ENCODE data around the gene GALNT9.
"Not testable (repeated sequence)": the region's sequence is repeated elsewhere in the genome, so short reads cannot be mapped to it uniquely, and the experiment has no call there.

GALNT9 gene

DNA sequence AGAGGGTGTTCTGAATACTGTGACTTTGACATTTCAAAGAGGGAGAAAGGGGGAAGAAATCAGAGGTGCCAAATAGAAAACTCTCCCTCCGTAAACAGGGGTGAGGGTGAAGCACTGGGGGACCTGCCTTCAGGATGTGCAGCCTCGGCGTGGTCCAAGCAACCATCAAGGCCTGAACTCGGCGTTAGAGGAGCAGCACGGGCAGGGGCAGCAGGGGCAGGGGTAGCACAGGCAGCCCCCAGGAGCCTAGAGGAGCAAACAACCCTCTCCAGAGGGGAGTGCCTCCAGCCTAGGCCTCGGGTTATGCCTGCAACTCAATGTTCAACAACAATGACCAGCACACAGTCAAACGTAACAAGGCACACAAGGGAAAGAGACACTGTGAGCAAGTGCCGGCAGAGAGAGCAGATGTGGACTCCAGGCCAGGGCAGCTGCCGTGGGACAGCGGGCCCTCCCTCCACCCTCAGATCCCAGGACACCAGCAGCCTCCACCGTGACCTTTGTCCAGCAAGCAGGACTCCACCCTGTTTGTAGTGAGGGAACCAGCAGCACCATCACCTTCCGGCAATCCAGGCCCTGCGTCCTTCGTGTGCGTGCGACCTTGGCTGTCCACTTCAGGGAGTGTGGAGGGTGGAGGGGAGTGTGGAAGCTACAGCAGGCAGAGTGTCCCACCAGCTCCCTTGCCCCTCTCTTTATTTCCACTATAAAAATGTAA is 18.0 kb downstream of the GALNT9 start:
- no peak for DNase-seq

DNA sequence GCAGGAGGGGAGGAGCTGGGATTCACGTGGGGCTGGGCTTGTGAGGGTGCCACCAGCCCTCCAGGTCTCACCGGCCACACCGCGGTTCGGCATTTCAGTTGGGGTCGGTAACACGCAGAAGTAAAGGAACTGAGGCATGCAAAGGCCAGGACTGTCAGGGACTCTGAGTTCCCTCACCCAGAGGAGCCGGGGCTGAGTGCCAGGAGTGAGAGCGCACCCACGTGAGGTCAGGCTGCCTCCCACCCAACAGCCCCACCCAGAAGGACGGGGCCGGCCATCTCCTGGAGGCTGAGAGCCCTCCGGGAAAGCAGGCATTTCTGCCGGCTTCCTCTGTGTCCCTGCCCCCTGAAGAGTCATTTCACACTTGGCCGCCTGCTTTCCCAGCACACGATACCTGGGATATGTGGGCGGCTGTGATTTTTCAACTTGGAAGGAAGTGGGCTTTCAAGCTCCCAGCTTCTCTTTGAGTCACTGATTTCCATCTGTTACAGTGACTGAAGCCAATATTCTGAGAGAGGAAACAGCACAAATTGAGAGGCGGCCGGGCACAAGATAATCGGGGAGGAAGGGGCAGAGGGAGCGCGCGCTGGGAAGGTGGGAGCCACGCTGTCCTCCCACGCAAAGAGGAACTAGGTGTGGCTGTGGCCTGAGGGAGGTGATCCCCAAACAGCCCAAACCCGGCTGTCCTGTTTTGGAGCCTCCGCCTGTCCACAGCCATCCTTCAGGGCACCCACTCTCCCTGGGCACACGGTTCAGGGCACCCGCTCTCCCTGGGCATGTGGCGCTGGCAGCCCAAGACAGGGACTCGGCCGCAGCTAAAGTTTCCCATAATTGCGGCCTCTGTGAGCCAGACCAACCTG is 19.0 kb downstream of the GALNT9 start:
- no peak for DNase-seq

DNA sequence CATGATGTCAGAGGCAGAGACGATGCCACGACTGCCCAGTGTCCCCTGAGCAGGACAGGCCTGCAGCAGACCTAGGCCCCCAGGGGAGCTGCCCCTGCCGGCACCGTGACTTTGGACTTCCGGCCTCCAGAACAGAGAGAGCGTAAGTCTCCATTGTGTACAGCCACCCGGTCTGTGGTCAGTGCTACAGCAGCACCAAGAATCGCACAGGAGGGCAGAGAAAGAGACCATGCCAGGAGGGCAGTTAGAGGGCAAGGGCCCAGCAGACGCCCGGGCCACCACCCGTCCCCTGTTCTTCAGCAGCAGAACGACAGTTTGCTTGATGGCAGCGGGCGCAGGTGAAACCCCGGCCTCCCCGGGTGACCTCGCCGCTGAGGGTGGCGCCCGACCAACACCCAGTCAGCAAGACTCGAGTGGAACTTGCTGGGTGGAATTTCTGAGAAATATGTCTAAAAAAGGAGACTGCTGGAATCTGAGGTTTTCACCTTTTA is 19.7 kb downstream of the GALNT9 start:
- no peak for DNase-seq

DNA sequence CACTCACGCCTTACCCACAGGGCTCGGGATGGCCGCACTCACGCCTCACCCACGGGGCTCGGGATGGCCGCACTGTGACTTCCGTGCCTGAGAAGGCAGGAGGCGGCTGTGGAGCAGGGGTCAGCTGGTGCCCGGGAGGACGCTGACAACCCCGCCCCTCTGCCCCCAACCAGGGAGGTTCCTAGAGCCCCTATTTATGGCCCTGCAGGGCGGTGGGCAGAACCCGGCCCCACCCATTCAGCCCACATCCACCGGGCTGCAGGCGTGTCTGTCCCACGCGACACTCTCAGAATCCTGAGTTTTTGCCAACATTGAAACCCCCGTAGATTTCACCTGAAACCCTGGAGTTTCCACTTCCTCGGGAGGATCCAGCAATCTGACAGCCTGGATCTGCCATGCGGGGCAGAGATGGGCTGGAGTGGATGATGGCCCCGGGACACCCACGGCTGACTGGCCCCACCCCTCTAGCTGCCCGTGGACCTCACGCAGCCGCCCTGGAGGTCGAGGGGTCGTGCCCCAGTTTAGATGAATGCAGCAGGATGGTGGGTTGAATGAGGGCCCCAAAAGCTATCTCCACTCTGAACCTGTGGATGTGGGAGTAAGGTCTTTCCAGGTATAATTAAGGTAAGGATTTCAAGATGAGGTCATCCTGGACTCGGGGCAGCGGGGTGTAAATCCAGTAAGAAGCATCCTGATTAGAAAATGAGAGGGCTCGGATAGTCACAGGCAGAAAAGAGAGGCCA is 20.4 kb downstream of the GALNT9 start:
- DNase-seq, result no peak

DNA sequence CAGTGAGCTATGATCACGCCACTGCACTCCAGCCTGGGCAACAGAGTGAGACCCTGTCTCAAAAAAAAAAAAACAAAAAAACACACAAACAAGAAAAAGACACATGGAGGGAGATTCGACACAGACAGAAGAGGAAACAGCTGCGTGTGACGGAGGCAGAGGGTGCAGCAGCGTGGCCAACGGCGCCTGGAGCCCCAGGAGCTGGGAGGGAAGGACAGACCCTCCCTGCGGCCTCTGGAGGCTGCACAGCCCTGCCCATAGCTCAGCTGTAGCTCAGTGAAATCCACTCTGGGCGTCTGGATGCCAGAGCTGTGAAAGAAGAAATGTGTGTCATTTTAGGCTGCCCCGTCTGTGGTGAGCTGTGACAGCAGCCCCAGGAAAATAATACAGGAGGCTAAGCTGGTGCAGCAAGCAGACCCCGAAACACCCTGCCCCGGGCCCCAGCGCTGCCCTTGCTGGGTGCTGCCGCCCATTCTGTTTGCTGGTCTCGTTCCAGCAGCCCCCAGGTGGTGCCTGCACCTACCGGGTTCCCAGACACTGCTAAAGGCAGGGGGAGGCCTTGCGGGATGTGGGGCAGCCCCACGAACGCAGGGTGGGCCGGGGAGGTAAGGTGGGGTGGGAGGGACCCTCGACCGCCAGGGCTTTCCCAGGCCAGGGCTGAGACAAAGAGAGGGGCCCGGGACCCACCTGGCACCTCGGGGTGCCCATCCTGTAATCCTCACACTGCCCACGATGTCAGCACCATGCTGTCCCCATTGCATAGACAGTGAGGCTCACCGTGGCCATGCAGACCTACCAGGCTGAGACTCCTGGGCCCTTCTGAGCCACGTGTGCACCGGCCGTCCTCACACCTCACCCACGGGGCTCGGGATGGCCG is 21.2 kb downstream of the GALNT9 start:
- DNase-seq, result no peak

DNA sequence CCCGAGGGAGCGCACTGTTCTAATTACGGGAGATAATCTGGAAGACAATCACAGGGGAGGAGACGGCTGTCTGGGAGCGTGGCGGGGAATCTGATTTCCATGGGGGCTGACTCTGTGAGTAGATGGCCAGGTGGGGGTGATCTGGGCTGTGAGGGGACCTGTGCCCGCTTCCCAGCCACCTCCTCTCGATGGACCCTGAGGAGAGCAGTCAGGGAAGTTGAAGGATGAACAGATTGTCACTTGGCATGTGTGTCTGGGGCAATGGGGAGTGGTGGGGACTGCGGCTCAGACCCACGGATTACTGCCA is 22.6 kb downstream of the GALNT9 start:
- DNase-seq, result no peak

DNA sequence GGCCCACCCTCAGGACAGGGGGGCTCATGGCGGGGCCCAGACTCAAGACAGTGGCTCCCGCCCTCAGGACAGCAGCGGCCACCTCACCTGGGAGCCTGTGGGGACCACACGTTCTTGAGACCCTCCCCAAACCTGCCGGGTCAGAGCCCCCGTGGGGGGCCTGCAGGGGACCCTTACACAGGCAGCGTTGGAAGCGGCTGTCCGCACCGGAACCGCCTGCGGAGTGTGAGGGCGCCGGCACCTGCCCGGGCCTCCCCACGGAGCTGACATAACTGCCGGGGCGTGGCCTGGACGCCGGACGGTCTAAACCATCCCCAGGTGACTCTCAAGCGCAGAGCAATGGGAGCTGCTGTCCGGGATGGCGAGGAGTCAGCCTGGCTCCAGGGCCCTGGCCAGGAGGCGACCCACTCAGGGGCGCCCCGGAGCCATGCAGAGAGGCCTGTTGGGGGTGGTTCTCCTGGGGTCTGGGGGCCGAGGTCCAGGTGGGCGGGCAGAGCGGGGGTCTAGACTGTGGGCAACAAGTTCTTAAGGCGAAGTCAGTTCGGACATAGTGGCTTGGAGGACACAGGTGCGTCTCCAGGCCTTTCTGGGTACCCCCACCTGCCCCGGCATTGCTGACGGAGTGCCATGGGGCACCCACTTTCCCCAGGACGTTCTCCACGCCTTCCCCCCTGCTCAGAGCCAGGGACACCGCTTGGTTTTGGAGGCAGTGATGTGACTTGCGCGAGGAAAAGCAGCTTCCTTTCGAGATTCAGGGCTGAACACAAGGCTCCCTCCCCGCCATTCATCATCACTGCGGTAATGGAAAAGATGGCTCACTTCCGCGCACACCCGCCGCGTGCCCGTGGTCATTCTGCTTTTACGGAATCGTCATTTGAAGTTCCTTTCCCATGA is 23.2 kb downstream of the GALNT9 start:
- no peak for DNase-seq

DNA sequence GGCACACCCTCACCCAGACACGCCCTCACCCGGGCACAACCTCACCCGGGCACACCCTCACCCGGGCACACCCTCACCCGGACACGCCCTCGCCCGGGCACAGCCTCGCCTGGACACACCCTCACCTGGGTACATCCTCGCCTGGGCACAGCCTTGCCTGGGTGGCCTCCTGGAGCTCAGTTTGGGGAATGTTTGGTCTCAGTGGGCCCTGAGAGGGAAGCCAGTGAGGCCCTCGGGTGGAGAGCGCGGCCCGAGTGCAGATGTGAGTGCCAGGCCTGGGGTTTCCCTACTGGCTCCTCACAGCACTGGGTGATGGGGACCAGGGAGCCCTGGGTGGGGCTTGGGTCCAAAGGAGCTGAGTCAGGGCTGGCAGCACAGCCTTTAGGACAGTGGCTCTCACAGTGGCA is 23.8 kb downstream of the GALNT9 start:
- no peak for DNase-seq

DNA sequence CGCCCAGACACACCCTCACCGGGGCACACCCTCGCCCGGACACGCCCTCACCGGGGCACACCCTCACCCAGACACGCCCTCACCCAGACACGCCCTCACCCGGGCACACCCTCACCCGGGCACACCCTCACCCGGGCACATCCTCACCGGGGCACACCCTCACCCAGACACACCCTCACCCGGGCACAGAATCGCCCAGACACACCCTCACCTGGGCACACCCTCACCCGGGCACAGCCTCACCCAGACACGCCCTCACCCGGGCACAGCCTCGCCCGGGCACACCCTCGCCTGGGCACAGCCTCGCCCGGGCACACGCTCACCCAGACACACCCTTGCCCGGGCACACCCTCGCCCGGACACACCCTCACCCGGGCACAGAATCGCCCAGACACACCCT is 24.5 kb downstream of the GALNT9 start:
- not testable (repeated sequence) for DNase-seq

DNA sequence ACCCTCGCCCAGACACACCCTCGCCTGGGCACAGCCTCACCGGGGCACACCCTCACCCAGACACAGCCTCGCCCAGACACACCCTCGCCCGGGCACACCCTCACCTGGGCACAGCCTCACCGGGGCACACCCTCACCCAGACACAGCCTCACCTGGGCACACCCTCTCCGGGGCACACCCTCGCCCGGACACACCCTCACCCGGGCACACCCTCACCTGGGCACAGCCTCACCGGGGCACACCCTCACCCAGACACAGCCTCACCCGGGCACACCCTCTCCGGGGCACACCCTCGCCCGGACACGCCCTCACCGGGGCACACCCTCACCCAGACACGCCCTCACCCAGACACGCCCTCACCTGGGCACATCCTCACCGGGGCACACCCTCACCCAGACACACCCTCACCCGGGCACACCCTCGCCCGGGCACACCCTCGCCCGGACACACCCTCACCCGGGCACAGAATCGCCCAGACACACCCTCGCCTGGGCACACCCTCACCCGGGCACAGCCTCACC is 25.5 kb downstream of the GALNT9 start:
- DNase-seq, result not testable (repeated sequence)

DNA sequence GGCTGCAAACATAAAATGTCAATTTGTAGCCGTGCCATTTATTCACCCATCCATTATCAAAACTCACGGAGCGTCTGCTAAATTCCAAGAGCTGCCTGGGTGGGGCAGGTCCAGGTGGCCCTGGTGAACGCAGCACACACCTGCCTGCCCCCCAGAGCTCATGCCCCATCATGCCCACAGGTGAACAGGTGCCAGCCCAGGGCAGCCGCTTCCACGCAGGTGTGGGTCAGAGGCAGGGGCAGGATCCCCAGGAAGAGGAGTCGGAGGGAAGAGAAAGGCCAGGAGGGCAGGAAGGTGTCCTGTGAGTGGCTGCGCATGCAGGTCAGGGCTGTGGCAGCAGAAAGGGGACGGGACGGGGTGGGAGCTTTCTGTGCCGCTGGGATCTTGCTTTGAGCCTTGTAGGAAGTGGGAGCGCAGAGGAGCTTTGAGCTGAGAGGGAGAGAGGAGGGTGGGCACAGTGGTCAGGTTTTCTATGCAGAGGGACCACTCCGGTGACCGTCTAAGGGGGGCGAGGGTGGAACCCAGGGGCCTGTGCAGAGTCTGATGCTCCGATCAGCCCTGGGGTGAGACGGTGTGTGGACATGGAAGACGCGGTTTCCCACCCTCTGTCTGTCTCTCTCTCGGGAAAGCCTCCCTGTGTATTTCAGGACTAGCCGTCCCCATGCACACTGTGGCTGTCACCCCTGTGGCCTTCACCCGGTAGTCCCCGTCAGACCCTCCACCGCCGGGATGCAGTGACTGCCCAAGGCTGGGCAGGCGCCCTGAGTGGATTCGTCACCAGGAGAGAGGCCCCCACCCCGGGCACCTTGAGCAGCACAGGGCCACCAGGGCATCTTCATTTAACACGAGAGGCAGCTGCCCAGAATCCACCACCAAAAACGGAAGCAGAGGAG is 26.7 kb downstream of the GALNT9 start:
- no peak for DNase-seq

DNA sequence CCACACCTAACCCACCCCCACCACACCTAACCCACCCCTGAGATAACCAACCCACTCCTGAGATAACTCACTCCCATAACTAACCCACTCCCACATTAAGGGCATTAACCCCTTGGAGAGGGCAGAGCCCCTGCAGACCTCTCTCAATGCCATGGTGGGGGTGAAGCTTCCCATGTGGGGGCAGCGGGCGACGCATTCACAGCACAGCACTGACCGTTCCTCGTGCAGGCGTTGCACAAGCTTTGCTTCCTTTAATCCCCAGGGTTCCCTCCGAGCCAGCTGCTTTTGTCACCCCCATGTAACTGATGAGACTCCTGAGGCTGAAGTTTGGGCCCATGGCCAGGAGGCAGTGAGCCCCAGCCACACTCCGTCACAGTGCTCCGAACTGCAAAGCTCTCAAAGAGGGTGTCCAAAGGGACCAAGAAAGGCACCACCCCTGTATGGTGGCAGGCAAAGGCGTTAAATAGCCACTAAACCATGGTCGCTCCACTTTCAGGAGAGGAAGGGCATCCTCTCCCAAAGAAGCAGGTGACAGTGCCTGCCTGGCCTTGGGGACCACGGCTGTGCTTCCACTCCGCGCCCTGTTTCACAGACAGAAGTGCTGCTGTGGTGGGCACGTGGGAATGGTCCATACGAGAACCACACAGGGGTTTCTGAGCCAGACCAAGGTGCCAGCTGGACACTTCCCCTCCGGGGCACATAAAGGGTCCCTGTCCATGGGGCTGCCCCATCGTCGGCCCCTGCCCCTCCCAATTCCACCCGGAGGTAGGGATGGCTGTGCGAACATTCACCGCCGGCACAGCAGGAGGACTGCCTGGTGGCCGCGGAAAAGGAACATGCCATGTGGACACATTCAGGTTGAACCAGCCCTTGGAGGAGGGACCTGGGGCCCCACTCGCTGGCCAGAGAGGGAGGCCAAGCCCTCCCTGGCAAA is 28.3 kb downstream of the GALNT9 start:
- DNase-seq, result no peak

DNA sequence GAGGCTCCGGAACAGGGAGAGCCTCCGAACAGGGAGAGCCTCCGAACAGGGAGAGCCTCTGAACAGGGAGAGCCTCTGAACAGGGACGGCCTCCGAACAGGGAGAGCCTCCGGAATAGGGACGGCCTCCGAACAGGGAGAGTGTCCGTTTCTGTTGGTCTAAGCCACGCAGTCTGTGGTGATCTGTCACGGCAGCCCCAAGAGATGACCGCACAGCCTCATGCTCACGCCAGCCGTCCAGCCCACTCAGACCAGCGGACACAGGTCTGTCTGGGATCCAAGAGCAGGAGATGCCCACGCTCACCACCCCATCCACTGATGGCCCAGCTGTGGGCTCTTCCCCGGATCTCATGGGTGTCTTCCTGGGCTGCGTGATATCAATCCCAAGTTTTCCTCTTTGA is 33.3 kb downstream of the GALNT9 start:
- no peak for DNase-seq

DNA sequence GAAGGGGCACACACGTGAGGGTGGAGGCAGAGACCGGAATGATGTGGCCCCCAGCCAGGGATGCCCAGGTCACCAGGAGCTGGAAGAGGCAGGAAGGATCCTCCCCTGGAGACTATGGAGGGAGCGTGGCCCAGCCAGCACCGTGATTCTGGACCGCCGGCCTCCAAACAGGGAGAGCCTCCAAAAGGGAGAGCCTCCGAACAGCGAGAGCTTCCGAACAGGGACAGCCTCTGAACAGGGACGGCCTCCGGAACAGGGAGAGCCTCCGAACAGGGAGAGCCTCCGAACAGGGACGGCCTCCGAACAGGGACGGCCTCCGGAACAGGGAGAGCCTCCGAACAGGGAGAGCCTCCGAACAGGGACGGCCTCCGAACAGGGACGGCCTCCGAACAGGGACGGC is 33.8 kb downstream of the GALNT9 start:
- not testable (repeated sequence) for DNase-seq

DNA sequence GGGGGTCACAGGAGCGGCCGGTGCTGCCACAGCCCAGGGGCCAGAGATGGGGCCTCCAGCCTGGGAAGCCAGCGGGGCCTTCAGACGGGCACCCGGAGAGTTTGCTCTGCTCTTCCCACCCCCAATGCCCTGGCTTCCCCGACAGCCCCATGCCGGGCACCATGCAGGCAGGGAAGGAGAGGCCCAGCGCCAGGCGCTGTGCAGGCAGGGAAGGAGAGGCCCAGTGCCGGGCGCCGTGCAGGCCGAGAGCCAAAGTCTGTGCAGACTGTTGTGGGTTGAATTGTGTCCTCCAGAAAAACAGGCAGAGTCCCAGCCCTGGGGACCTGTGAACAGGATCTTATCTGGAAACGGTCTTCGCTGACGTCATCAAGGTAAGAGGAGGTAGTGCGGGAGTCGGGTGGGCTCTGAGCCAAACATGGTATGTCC is 34.3 kb downstream of the GALNT9 start:
- no peak for DNase-seq

DNA sequence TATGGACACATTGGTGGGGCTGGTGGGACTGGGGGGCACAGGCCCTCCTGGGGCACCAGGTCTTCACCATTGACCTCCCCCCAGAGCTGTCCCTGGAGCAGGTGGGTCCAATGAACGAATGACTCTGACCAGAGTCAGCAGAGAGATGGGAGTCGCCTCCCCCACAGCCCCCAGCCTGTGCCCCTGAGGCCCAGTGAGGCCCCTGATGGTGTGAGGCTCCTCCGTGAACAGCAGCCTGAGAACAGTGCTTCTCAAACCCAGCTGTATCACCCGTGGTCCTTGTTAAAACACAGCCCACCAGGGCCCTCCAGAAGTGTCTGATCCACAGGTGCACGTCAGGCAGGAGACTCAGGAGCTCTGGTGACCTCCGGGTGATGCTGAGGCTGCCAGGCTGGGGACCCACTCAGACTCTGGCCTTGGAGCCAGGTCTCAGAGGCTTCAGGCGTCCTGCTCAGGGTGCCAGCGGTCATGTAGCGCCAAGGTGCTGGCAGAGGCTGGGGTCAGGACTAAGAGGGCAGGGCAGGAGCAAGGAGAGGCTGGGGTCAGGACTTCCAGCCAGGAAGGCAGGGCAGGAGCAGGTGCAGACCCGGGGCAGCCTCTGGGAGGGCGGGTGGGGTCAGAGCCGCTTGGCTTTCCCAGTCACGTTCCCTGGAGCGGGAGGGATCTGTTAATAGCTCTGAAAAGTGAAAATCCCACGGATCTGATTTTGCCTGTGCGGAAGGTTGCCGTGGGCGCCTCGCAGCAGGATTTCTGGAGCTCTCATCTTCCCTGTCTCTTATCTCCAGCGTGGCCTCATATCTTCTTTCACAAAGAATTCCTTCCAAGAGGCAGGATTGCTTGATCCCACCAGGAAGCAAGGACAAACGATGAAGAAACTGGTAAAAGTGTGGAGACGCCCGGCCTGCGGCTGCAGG is 35.0 kb downstream of the GALNT9 start:
- DNase-seq, result no peak

DNA sequence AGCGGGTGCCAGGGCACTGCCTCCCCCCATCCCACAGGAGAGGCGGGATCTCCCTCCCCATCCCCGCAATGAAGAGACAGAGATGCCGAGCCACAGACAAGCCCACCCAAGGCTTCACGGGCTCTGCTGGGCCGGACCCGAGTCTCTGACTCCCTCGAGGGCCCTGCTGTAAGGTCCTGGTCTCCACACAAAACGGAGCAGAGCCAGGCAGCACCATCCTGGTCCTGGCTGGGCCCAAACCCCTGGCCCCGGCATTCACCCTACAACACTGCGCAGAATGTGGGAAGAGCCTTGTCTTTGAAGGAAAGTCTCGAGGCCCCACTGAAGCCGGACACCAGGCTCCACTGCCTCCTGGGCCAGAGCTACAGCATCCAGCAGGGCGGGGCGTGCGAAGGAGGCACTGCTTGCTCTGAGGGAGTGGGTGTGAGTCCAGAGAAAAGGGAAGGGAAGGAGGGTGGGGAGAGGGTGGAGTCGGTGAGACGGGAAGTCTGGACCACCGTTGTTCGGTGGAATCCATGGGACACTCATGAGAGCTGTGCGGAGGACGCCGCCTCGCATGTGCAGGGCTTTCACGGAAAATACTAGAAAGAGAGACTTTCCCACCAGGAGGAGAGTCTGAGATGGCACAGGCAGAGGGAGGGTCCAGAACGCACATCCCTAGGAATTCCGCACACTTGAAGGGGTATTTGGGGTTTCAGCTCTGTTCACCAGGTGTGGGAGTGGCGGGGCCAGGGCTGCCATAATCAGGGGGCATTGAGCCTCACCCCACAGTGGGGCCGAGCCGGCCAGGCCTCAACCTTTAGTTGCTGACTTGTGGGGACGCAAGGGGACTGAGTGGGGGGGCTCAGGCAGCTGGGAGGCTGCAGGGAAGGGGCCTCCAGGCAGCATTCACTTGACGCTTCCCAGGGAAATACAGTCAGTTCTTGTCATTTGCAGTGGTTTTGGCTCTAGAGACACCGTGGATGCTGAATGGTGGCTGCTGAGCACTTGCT is 36.8 kb downstream of the GALNT9 start:
- DNase-seq, result no peak
